DMS153 treated with DMSO at 0.1 percent for 48 hours (cell line): ENCODE data around the gene TAC3.
"Not testable (repeated sequence)": the region's sequence is repeated elsewhere in the genome, so short reads cannot be mapped to it uniquely, and the experiment has no call there.

Experiments
- DNase-seq: peaks from one replicate; lab custom pipeline; 2025; ENCODE audit not compliant: unreplicated experiment; lab: John Stamatoyannopoulos, UW

TAC3 gene

DNA sequence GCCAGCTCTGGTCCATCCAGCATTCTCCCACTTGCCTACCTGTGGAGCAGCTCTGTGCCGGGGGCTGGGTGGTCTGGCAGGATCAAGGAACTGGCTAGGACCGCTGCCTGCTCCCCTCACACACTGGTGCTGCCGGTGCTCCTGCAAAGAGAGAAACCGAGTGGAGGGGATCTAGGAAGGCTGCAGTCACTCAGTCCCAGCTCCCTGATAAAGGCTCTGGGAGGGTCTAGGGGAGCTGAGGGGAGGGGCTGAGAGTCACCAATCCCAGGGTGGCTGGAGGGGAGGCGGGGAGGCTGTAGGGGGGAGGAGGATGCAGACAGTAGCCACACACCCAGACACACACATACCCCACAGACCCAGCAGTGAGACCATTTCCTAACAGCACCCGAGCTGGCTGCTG, at the start of gene TAC3:
TAC3 (minus strand) TSS at position 182 of the 400 bp plus-strand sequence. CDS start 732 bp downstream, outside the sequence.
- DNase-seq: no peak

DNA sequence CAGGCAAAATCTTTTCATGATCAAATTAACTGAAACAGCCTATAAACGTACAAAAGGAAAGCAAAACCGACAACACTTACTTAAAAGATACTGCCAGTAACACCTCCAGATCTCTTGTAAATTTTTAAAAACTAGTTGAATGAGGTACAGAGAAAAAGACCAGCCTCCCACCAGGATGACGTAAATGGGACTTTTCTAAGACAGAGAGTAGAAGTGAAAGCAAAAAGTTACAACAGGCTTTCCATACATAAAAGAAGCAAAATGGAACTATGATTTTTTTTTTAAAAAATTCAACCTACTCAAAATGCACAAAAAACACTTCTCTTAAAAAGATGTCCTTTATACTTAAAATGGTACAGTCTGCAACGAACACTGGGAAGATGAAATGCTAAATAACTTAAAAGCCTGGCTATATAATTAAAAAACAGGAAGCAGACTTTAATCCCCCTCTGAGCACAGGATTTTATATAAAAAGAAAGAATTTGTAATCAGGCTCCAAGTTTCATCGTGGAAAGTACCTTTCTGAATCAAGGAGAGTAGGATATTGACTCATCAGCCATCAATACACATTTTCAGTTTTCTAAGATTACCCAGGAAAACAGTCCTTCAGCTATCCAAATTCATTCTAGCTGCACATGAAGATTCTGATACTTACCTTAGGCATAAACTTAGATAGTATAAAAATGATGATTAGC, 47.8 kb upstream of the TAC3 start:
- DNase-seq: no peak

DNA sequence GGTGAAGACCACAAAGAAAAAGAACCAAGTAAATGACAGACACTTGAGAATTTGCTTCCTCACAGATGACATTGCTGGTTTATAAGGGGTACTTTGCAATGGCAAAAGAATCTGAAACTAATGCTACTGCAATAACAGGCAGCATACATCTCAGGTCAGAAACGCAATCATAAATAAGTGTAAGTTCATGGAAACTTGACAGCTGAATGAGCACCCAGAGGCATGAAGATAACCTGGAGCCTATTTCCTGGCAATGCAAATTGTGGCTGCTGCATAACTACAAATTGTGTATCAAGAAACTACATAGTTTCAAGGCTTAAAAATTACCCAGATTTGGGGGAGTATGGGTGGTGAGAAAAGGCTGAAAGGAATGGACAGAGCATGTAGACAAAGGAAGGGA, 42.1 kb upstream of the TAC3 start:
- DNase-seq: no peak

DNA sequence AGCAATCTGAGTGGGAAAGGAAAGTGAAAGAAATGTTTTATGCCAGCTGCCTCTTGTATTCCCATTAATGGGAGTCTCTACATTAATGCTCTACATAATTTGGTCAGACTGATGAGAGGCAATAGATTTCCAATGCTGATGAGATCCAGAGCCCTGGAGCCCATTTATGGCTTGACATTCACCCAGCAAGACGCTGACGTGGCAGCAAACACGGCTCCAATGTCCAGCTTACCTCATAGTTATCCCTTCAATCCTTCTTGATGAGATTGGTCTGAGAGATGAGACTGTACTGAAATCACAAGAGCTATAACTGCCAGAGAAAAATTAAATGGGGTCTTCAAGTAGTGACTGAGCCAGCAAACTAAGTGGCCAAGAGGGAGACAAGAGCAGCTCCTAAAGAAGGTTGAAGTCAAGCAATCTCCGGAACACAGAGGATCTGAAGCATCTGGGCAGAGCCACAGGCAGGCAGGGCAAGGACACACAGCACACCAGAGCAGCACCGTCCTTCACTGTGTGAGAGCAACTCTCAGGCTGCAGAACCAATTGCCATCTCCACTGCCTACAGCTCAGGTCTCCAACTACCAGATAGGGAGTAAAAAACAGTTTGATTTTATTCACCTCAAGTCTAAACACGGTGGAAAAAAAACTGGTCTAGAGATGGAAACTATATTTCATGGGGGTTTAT, 40.9 kb upstream of the TAC3 start:
- DNase-seq: no peak

DNA sequence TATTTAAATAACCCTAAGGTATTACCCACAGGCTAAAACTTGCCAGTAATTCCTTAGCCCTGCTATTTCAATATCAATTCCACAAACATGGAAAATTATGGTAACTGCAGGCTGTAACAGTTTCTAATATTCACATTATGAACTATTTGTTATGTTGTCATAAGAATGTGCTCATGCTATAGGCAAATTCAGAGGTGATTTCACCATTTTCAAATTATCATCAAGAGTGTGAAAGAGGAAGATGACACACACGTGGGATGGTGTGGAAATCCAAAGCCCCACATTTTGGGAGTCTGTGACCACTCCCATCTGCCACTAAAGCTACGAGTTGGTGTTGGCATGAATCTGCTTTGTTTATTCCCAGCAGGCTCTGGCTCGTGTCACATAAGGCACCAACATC, 39.5 kb upstream of the TAC3 start:
- no peak for DNase-seq

DNA sequence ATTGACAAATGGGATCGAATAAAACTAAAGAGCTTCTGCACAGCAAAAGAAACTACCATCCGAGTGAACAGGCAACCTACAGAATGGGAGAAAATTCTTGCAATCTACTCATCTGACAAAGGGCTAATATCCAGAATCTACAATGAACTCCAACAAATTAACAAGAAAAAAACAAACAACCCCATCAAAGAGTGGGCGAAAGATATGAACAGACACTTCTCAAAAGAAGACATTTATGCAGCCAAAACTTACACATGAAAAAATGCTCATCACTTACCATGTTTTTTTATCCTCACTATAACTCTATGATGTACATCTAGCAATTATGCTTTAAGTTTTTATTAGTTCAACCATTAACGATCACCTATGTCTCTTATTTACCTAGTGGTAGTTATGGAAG, 37.6 kb upstream of the TAC3 start:
- not testable (repeated sequence) for DNase-seq

DNA sequence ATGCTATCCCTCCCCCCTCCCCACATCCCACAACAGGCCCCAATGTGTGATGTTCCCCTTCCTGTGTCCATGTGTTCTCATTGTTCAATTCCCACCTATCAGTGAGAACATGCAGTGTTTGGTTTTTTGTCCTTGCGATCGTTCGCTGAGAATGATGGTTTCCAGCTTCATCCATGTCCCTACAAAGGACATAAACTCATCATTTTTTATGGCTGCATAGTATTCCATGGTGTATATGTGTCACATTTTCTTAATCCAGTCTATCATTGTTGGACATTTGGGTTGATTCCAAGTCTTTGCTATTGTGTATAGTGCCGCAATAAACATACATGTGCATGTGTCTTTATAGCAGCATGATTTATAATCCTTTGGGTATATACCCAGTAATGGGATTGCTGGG, 36.8 kb upstream of the TAC3 start:
- not testable (repeated sequence) for DNase-seq

DNA sequence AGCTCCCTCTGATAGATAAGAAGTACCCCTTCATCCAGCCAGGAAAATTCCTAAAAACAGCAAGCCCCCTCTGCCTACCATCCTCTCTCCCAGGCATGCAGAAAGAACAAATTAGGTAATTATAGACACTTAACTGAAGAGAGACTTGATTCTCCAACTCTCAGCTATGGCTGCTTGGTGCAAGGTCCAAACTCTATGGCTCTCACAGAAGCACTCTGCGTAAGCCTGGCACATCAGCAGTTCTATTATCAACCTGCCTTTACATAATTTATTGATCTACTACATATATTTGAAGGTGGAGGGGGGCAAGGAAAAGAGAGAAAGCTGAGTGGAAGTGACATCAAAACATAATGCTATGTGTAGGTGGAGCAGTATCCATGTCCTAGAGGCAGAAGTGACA, 34.7 kb upstream of the TAC3 start:
- no peak for DNase-seq

DNA sequence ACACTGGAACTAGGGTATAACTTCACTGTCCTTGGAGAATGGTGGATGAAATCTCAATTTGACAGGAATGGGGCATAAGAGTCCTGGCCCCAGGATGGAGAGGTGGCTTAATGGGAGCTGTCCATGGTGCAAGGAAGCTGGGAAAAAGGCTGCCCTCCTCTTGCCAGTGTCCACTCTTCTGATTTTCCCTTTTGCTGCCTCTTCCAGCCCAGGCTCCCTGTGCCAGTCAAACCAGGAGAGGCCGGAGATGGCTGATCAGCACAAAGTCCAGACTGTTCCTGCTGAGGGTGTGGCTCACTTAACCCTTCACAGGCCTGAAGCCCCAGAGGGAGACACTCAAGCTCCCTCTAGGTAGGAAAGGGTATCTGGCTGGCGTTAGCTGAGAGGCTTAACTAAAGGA, 33.6 kb upstream of the TAC3 start, which contains the start of gene MYO1A:
MYO1A (minus strand) TSS at position 240 of the 400 bp plus-strand sequence. CDS start 1,806 bp downstream, outside the sequence.
- no peak for DNase-seq

DNA sequence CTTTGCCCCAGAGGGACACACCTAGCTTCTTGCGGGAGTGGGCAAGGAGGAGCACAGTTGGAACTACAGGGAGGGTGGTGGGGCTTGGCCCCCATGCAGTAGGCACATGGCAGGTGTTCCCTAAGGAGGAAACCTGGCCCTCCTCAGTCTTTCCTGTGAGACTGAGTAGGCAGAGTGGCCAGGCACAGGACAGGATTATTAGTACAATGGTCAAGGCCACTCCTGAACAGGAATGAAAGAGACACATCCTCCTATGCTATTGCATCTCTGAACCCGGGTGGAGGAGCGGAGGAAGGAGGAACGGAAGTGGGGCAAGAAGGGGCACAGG, 32.8 kb upstream of the TAC3 start:
- DNase-seq: no peak

DNA sequence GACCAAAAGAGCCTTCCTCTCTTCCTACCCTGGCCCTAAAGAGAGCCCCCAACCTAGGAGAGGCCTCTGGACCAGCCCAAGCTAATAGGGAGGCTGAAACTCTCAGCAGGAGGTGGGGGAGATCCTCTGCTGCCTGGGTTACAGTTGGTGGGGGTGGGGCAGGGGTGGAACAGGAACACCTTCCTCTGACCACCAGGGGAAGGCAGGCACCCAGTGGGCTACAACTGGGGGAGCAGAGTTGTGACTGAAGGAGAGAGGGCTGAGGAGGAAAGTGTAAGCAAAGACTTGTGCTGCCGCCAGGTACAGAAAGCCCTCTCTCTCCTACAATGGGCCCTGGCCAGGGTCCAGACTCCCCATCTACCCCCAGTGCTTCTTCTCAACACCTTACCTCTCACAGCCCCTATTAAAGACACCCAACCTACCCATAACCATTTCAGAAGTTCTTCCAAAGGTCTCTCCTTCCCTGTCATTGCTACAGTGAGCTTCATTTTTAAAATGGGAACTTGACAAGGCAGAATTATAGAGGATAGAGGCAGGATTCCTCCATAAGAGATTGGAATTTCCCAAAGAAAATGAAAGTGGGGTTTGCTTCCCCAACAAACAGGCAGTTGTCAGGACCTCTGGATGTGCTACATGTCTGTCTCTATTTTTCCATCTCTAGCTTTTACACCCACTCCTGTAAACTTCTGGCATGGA, 32.2 kb upstream of the TAC3 start:
- no peak for DNase-seq

DNA sequence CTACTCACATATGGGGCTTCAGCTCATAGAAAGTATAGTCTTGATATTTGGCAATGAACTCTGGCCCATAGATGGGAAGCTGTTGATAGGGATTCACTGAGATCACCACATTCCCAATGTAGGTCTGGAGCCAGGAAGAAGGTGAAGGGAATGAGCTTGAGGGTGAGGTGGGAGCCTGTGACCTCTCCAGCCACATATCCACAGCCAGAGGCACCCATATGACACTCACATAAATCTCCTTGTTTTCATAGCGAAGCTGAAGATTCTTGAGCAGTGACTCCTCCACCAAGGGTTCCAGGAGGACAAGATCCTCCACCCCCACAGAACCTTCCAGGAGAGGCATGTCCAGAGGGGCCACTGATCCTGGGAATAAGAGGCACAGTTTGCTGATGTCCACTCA, 31.7 kb upstream of the TAC3 start:
- DNase-seq: no peak

DNA sequence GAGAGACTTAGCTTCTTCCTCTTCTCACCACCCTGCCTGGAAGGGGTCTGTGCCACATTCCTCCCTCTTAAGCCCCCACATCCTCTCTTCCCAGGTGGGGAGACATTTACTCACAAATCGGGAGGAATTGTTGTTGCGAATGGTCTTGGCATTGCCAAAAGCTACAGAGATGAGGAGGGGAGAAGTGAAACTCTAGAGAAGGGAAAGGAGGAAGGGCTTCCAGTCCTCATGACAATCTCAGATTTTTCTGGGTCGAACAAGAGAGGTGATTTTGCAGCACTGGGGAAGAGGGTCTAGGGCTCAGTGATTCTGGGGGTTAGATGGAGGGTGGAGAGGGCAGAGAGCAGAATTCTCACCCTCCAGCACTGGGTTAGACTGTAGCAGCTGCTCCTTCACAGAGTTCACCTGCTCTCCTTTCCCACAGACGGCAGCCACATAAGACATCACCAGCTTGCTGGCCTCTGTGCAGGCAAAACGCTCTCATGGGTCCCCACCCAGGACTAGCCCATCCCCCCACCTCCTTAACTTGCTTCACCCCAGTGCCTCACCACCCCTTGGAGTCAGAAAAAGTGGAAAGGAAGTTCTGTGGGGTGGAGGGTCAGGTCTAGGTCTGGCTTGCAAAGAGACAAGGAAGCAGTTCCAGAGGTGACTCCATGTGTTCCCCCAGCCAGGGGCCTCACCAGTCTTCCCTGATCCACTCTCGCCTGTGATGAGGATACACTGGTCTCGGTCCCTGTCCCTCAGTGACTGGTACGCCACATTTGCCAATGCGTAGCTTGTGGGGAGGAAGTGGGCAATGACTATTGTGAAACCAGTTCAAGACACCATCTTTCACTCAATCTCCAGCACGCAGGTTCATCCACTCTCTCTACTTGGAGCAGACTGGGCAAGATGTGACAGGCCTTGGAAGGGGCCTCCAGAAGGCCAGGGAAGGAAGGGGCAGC, 30.9 kb upstream of the TAC3 start:
- DNase-seq: no peak

DNA sequence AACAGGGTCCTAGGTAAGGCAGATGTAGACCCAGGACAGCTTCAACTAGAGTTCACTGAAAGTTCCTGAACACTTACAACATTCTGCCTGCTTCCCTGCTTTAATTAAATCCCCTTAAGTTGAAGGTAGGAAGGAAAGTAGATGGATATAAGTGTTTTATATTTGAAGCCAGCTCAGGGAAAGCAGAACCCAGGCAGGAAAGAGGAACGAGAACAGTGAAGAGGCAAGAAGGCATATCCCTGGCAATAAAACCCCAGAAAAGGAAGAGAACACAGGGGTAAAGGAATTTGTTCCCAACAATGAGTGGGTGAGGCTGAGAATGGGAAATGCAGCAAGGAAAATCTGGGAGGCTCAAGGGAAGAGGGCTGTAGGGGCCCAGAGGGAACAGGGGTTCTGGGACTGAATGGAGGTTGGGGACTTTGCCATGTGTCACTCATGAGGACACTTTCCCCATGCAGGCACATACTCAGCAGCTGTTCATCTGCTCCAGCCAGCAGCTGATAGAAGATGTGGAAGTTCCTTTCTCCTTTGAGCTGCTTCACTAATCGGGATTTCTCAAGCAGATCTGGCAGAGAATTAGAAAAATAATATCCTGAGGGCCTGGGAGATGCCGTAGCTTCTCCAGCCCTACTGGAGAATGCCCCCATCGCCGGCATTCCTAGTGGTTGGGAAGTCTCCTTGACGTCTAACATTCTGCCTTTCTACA, 29.9 kb upstream of the TAC3 start:
- no peak for DNase-seq

DNA sequence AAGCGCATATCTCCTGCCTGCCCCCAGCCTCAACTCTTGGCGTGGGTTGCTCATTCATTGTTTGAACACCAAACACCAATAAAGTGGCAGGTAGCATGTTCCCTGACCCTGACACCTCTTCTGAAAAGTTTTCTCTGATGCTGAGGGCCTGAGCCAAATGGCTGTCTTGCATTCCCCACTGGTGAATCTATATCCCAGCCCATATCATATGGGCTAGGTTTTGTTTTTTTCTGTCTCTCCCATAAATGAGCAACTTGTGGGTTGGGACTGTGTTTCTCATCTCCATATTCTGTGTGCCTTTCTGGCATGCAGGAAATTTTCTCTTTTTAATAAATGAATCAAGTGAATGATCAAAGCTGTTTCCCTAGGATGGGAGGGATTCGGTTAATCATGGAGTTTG, 28.6 kb upstream of the TAC3 start:
- no peak for DNase-seq

DNA sequence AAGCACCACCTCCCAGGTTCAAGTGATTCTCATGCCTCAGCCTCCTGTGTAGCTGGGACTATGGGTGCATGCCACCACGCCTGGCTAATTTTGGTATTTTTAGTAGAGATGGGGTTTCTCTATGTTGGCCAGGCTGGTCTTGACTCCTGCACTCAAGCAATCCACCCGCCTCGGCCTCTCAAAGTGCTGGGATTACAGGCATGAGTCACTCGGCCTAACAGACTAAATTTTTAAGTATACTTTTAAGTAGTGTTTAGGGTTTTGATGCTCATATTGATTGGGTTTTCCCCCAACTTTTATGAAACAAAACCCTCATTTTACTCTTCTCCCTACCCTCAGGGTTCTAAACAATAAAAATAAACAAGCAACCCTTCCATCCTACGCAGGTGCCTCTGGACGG, 28.1 kb upstream of the TAC3 start:
- no peak for DNase-seq

DNA sequence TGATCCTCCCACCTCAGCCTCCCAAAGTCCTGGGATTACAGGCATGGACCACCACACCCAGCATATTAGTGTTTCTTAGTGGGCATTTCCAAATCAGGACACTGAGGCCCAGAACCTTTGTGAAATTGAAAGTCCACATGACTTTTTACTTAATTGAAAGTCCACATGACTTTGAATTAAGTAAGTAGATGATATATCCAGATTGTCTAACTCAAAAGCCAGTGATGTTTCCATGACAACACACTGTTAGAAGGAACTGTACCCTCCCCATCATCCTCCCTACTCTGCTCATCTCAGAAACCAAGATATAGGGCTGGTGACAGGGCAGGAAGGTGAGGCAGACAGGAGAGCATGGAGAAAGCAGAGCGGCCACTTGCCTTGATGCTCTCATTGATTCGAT, 26.4 kb upstream of the TAC3 start:
- DNase-seq: no peak

DNA sequence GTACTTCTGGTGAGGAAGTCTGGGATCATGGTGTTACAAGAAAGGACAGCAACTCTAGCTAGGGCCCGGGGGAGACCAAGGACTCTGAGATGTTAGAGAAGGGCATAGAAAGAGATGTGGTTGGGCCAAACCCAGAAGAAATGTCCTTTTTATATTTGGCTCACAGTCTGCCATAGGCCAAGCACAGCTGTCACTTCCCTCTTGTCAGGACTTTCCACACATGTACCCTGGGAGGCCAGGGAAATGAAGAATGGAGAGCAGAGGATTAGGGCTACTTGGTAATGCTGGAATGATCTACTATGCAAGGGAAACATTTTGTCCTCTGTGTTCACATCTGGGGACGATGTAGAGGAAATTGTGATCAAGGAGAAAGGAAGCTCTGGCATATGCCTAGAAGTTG, 24.4 kb upstream of the TAC3 start:
- no peak for DNase-seq

DNA sequence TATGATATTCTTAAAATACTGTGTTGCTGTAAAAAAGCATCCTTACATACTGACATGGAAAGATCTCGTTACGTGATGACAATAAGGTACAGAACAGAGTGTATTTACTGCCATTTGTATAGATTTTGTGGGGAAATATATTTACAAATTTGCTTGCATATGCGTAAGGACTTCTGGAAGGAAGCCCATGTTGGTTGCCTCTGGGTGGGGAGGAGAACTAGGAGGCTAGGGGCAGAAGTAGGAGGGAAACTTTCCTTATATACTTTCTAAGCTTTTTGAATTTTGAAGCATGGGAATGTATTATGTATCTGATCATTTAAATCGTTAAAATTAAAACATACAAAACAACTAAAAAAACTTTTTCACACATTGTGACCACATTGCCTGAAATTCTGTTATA, 23.9 kb upstream of the TAC3 start:
- no peak for DNase-seq

DNA sequence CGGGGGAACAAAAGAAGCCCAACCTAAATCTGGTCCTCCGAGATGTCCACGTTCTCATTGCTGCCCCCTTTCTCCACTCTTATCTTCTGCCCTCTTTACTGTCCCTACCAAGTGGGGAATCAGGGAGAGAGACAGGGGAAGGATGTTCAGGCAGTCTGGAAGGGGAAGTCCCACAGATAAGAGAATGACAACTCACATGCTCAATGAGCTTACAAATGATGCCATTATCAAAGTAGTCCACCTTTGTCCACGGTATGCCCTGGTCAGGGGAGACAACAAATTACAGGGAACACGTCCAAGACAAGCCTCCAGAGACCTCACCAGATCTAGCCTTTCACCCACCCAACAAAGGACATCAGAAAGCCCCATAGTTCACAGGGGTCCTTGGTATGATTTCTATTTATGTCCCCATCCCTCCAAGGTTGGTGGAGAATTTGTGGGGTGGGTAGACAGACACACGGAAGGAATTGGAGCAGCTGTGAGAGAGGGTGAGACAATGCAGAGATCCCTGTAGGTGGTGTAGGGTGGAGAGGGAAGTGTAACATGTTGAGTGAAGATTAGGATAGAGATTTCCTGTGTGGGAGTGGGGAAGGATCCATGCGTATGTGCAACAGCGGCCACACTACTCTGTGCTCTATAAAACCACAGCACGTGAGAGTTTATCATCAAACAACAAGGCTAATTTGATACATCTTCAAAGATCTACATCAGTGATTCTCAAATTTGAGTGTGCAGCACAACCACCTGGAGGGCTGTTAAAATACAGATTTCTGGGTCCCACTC, 22.9 kb upstream of the TAC3 start:
- DNase-seq: no peak
